ENCODE measurements around the gene RPS21. TPM values are rescaled to one million over a fixed set of nuclear protein-coding genes. Genes with fewer than 3 reads are reported as not detected.
A peak's percentile ranks its signal among the peaks of the same experiment; 100 is the strongest.

RPS21 gene
- total RNA-seq, 2 experiments from 2014 or later = 3,015 to 3,210 TPM

DNA sequence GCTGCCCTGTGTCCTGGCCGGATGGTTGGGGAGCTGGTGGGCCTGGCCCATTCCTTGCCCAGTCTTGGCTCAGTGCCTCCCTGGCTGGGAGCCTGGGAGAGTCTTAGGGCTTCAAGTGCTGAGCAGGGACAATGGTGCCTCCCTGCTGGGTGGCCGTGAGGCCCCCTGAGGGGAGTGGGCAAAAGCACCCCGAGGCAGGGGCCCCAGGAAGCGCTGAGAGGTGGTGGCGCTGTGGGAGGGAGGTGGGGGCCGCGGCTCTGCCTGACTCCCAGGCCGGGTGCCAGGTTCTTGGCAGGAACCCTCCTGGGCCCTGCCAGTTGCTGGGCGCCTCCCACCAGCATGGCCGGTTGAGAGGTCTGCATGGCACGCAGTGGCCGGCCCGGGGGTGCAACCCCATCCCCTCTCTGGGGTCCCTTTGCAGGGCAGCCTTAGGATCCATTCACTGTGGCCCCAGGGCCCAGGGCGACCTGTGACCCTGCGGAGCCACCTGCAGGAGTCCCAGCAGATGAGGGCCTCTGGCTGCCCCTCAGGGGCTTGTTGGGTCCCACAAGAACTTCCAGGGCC, 9.2 kb upstream of the RPS21 start:
- POLR2A ChIA-PET = no interaction called here

DNA sequence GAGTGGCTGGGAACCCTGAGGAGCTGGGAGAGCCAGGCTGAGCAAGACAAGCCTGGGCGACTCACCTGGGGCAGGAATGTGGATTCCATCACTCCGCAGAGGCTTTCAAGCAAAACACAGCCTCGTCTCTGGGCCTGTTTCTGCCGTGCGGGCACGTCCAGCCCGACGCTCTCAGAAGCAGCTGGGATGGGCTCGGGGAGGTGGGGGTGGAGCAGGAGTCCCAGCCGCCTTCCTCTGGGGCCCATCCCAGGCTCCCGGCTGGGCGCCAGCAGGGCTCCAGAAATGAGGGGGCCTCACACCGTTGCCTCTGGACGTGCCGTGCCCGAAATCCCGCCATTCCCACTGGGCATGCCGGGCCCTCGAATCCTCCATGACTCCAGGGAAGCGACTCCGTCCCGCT, 8.7 kb upstream of the RPS21 start:
- Histone ChIP-seq H3K4me1 (ENCODE audit: insufficient read depth, low read length) (peaks cover 7% of the 10 kb centered on the region), H3K4me3 (ENCODE audit: low read length) (no peak overlapping the region), H3K9me3 (ENCODE audit: control insufficient read depth in 1 of 2, insufficient read depth in 1 of 2, low read length in 2 of 2) (no peaks in the 10 kb centered on the region), H3K36me3 (ENCODE audit: insufficient read depth, low read length) (no peaks in the 10 kb centered on the region), H3K27me3 (ENCODE audit: control insufficient read depth in 1 of 2, insufficient read depth in 2 of 2, low read length in 2 of 2) (no peaks in the 10 kb centered on the region), H3K27ac (ENCODE audit: low read depth in 1 of 2, low read length in 2 of 2) (no peak overlapping the region)
- H3K4me3 Mint-ChIP-seq = no peak overlapping the region
- no peak for DNase-seq
- intact Hi-C loops (cut with DNase I, micrococcal nuclease) = no loop called here
- TF ChIP-seq, protein P1, sequence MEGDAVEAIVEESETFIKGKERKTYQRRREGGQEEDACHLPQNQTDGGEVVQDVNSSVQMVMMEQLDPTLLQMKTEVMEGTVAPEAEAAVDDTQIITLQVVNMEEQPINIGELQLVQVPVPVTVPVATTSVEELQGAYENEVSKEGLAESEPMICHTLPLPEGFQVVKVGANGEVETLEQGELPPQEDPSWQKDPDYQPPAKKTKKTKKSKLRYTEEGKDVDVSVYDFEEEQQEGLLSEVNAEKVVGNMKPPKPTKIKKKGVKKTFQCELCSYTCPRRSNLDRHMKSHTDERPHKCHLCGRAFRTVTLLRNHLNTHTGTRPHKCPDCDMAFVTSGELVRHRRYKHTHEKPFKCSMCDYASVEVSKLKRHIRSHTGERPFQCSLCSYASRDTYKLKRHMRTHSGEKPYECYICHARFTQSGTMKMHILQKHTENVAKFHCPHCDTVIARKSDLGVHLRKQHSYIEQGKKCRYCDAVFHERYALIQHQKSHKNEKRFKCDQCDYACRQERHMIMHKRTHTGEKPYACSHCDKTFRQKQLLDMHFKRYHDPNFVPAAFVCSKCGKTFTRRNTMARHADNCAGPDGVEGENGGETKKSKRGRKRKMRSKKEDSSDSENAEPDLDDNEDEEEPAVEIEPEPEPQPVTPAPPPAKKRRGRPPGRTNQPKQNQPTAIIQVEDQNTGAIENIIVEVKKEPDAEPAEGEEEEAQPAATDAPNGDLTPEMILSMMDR (IDR thresholded peaks at IDR 0.05) = no peak
- H3K4me1 Mint-ChIP-seq (ENCODE audit: low read depth) = peaks cover 14% of the 10 kb centered on the region
- H3K27me3 Mint-ChIP-seq = no peaks in the 10 kb centered on the region
- ATAC-seq (ENCODE audit: poor library complexity) = no peak
- no peak overlapping the region for H3K27ac Mint-ChIP-seq
- ChIA-PET POLR2A (no interaction called here), CTCF (no interaction called here)
- peaks cover 4% of the 10 kb centered on the region for H3K9me3 Mint-ChIP-seq
- peaks cover 14% of the 10 kb centered on the region for H3K36me3 Mint-ChIP-seq (ENCODE audit: low read depth)

More for the DNA sequence above, 9.2 kb upstream of the RPS21 start:
- Histone ChIP-seq H3K27me3 (ENCODE audit: control insufficient read depth in 1 of 2, insufficient read depth in 2 of 2, low read length in 2 of 2) (no peaks in the 10 kb centered on the region), H3K4me3 (ENCODE audit: low read length) (no peak overlapping the region), H3K4me1 (ENCODE audit: insufficient read depth, low read length) (peaks cover 4% of the 10 kb centered on the region), H3K36me3 (ENCODE audit: insufficient read depth, low read length) (no peaks in the 10 kb centered on the region), H3K27ac (ENCODE audit: low read depth in 1 of 2, low read length in 2 of 2) (no peak overlapping the region), H3K9me3 (ENCODE audit: control insufficient read depth in 1 of 2, insufficient read depth in 1 of 2, low read length in 2 of 2) (no peaks in the 10 kb centered on the region)
- Mint-ChIP-seq H3K4me3 (no peak overlapping the region), H3K4me1 (ENCODE audit: low read depth) (peaks cover 11% of the 10 kb centered on the region), H3K9me3 (peaks cover 4% of the 10 kb centered on the region), H3K27ac (no peak overlapping the region), H3K36me3 (ENCODE audit: low read depth) (peaks cover 11% of the 10 kb centered on the region), H3K27me3 (peaks cover 4% of the 10 kb centered on the region)
- intact Hi-C loops (cut with DNase I, micrococcal nuclease) = no loop called here
- ATAC-seq (ENCODE audit: poor library complexity) (no peak), DNase-seq (no peak)
- CTCF ChIA-PET = no interaction called here
- TF ChIP-seq, protein P1 (IDR thresholded peaks at IDR 0.05) = no peak

DNA sequence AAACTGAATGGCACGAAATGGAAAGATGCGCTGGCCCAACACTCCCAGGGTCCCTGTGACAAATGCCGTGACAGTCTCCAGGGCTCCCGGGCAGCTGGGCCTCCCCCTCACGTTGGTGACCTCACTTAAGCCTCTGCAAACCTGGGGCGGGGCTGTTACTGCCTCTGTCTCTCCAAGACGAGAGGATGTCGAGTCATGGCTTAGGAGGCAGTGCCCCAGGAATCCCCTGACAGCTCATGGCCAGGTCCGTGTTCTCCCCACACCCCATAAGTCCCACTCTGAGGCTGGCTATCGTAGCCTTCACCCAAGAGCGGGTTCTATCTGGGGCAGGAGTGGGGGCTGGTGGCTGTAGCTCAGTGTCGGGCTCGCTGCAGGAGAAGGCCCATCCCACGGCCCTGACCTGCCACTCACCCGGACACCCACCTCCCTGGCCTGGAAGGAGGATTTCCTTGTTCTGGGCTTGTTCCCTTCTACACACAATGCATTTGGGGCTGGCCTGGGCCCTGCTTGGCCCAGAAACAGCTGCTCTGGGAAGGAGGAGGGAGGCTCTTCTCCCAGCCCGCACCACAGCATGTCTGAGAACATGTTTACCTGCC, 5.6 kb upstream of the RPS21 start:
- TF ChIP-seq, protein P1 (IDR thresholded peaks at IDR 0.05) = no peak
- Mint-ChIP-seq H3K9me3 (peaks cover 4% of the 10 kb centered on the region), H3K36me3 (ENCODE audit: low read depth) (peaks cover 25% of the 10 kb centered on the region), H3K4me3 (no peak overlapping the region), H3K27ac (peak overlapping the region; percentile 85), H3K27me3 (no peaks in the 10 kb centered on the region), H3K4me1 (ENCODE audit: low read depth) (peaks cover 34% of the 10 kb centered on the region)
- no peaks in the 10 kb centered on the region for H3K9me3 ChIP-seq (ENCODE audit: control insufficient read depth in 1 of 2, insufficient read depth in 1 of 2, low read length in 2 of 2)
- H3K36me3 ChIP-seq (ENCODE audit: insufficient read depth, low read length) = no peaks in the 10 kb centered on the region
- CTCF ChIA-PET = no interaction called here
- POLR2A ChIA-PET = no interaction called here
- no peaks in the 10 kb centered on the region for H3K27me3 ChIP-seq (ENCODE audit: control insufficient read depth in 1 of 2, insufficient read depth in 2 of 2, low read length in 2 of 2)
- no peak for ATAC-seq (ENCODE audit: poor library complexity)
- no peak overlapping the region for H3K4me3 ChIP-seq (ENCODE audit: low read length)
- intact Hi-C loops (cut with DNase I, micrococcal nuclease) = loop anchor here (10.0 kb wide), 2 partner anchors 414 to 834 kb away; partner anchors contain the start of genes MRGBP (in 1 of the 2) and YTHDF1 (in 1 of the 2)
- H3K4me1 ChIP-seq (ENCODE audit: insufficient read depth, low read length) = peaks cover 19% of the 10 kb centered on the region
- no peak overlapping the region for H3K27ac ChIP-seq (ENCODE audit: low read depth in 1 of 2, low read length in 2 of 2)
- no peak for DNase-seq
